GM06990 (cell line): Measurements from ENCODE around the gene MYB.

Source experiments
- DNase-seq: peaks from one replicate; pipeline ENCODE4 v3.0.0-alpha.2; 2011; ENCODE audit not compliant: insufficient read length; ENCODE audit errors: extremely low read depth
- H3K27me3 ChIP-seq: replicated peaks from 2 replicates; pipeline ENCODE4 v1.6.0; 2011; ENCODE audit warnings: low read length; ENCODE audit not compliant: control insufficient read depth, insufficient read depth
- H3K36me3 ChIP-seq: 2 replicates; pipeline ENCODE4 v1.5.1; 2011; ENCODE audit warnings: low read length; ENCODE audit not compliant: control insufficient read depth, insufficient read depth
- H3K4me3 ChIP-seq: replicated peaks from 2 replicates; pipeline ENCODE4 v1.5.1; 2011; ENCODE audit warnings: low read depth, mild to moderate bottlenecking, control low read depth, low read length
- TF ChIP-seq, protein P1 (sequence below): IDR thresholded peaks from 2 replicates; pipeline ENCODE4 v1.5.1; 2011; ENCODE audit warnings: low read length, control low read depth, mild to moderate bottlenecking, inconsistent platforms; ENCODE audit not compliant: insufficient read depth, poor library complexity, severe bottlenecking

The MYB gene

DNA sequence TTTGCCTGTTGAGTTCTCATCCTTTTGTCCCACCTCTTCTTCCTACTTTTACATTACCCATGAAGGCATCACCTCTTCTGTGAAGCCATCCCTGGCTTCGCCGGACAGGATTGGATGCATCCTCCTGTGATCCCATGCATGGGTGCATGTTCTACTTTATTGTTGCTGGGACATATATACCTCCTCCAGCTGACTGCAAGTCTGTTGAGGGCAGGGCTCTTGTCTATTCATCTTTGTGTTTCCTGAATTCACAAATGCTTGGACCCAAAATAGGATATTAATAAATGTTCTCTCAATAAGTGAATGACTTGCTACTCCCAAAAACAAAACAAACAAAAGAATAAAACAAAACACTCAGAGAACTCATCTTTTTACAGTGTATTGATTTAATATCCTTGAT is 5.1 kb downstream of the MYB start:
- Histone ChIP-seq H3K27me3 (no peaks in the 10 kb centered on the region), H3K4me3 (no peak overlapping the region), H3K36me3 (peaks cover 4% of the 10 kb centered on the region)
- TF ChIP-seq, protein P1, sequence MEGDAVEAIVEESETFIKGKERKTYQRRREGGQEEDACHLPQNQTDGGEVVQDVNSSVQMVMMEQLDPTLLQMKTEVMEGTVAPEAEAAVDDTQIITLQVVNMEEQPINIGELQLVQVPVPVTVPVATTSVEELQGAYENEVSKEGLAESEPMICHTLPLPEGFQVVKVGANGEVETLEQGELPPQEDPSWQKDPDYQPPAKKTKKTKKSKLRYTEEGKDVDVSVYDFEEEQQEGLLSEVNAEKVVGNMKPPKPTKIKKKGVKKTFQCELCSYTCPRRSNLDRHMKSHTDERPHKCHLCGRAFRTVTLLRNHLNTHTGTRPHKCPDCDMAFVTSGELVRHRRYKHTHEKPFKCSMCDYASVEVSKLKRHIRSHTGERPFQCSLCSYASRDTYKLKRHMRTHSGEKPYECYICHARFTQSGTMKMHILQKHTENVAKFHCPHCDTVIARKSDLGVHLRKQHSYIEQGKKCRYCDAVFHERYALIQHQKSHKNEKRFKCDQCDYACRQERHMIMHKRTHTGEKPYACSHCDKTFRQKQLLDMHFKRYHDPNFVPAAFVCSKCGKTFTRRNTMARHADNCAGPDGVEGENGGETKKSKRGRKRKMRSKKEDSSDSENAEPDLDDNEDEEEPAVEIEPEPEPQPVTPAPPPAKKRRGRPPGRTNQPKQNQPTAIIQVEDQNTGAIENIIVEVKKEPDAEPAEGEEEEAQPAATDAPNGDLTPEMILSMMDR = no peak
- DNase-seq = no peak

DNA sequence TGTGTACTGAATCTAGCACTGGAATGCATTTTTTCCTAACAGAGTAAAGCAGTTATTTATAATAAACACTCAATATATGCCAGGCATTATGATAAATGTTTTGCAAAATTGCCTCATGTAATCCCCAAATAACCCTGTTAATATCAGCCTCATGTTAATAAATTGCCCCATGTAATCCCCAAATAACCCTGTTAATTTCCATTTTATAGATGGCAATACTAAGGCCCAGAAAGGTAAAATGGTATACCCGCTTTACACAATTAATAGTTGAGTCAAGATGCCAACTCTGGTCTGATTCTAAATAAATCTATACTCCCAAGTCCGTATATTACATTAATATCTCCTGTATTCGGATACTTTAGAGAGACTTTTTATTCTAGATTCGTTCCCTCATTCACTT is 6.3 kb downstream of the MYB start:
- no peak for DNase-seq
- H3K27me3 ChIP-seq = no peaks in the 10 kb centered on the region
- H3K4me3 ChIP-seq = no peak overlapping the region
- H3K36me3 ChIP-seq = peaks cover 6% of the 10 kb centered on the region
- TF ChIP-seq, protein P1 = no peak

DNA sequence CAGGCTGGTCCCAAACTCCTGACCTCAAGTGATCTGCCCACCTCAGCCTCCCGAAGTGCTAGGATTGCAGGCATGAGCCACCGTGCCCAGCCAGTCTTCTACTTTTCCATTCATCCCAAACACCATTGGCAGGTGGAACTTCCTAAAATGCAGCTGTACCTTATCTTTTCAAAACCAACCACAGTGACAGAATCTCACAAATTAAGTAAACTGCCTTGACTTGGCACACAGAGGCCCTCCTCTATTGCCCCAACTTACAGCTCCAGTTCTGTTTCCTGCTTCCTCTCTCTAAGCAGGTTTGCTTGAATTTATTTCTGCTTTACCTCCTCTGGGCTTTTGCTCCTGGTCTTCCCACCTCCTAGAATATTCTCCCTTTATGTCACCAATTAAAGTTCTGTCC is 7.6 kb downstream of the MYB start:
- no peak for DNase-seq
- Histone ChIP-seq H3K36me3 (peaks cover 11% of the 10 kb centered on the region), H3K27me3 (no peaks in the 10 kb centered on the region), H3K4me3 (no peak overlapping the region)
- TF ChIP-seq, protein P1 = no peak

DNA sequence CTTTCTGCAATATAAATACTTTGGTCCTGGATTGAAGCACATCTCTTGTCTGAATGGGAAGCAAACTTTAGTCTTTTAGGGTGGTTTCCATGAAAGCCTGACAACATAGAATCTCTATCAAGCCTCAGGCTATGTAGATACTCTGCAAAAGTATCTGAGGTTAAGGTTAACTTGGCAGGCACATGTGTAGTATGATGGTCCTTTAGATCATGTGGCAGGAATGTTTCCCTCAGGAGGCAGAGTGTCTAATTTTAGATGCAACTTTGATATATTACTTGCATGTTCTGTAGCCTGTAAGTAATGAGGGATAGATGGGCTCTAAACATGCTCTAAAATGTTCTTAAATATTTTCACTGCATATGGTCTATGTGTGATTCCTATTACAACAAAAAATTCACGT is 8.2 kb downstream of the MYB start:
- no peak for DNase-seq
- Histone ChIP-seq H3K4me3 (no peak overlapping the region), H3K36me3 (peaks cover 14% of the 10 kb centered on the region), H3K27me3 (no peaks in the 10 kb centered on the region)
- TF ChIP-seq, protein P1 = no peak

DNA sequence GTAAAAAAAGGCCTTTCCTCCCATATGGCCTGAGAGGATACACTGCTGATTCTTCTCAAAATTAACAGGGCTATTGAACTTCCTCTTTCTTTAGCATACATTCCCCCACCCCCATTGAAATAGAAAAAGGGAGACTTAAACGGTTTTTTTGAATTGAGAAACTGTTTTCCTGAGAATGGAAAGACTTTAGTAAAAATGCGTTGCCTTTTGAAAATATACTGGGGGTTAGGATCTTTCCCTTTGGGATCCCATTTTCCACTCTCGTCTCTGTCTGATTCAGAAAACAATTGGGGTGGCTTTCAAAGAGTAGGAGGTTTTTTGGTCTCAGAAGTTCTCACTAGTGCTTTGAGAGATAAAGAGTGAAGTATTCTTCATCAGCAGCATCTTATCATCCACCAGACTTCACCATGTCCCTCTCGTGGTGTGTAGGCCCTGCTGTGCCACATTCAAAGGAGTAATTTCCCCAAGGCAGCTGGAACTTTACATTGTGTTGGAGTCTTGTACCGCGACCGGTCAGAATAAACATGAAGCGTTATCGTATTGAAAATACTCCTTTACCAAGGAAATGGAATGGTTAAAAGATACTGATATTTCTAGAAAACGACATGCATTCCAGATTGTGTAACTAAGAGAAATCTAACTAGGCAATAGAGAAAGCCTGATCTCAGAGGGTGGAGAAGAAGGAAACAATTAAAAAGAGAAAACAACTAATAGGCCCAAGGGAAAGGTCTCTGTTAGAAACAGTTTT is 10.6 kb downstream of the MYB start:
- Histone ChIP-seq H3K4me3 (no peak overlapping the region), H3K36me3 (peaks cover 16% of the 10 kb centered on the region), H3K27me3 (no peaks in the 10 kb centered on the region)
- DNase-seq = no peak
- TF ChIP-seq, protein P1 = no peak
